Measurements from ENCODE around the gene MED29.

Gene MED29

GRCh38 chr19:39398297-39398864, 7.2 kb downstream of the MED29 start:
- DNase-seq (ENCODE audit: low read depth): peak; percentile 88

- DNase-seq (ENCODE audit: low read depth): no peak
Observed at GRCh38 chr19:39399668-39400050, 8.5 kb downstream of the MED29 start.

GRCh38 chr19:39400061-39400460, 8.9 kb downstream of the MED29 start:
- no peak for DNase-seq (ENCODE audit: low read depth)

GRCh38 chr19:39401070-39401548, 9.9 kb downstream of the MED29 start:
- DNase-seq (ENCODE audit: low read depth): no peak

- peak; percentile 79 for DNase-seq (ENCODE audit: low read depth)
Observed at GRCh38 chr19:39401549-39402345, 10.6 kb downstream of the MED29 start.

GRCh38 chr19:39402346-39403300, 11.4 kb downstream of the MED29 start:
- DNase-seq (ENCODE audit: low read depth): peak; percentile 91

GRCh38 chr19:39403331-39404312, 12.4 kb downstream of the MED29 start:
- DNase-seq (ENCODE audit: low read depth): peak; percentile 99

- peak; percentile 16 for DNase-seq (ENCODE audit: low read depth)
Observed at GRCh38 chr19:39405261-39405957, 14.2 kb downstream of the MED29 start.

GRCh38 chr19:39405958-39406655, 14.9 kb downstream of the MED29 start:
- peak; percentile 42 for DNase-seq (ENCODE audit: low read depth)

GRCh38 chr19:39406656-39407409, 15.7 kb downstream of the MED29 start, which contains the start of gene ZFP36:
Gene ZFP36 (plus strand): TSS chr19:39406847. CDS start chr19:39406905, 58 bp downstream.
- peak; percentile 79 for DNase-seq (ENCODE audit: low read depth)

GRCh38 chr19:39407410-39407659, 16.2 kb downstream of the MED29 start:
- DNase-seq (ENCODE audit: low read depth): no peak

- DNase-seq (ENCODE audit: low read depth): peak; percentile 35
Observed at GRCh38 chr19:39407660-39408391, 16.6 kb downstream of the MED29 start.

- DNase-seq (ENCODE audit: low read depth): peak; percentile 46
Observed at GRCh38 chr19:39408392-39409207, 17.4 kb downstream of the MED29 start.

- peak; percentile 74 for DNase-seq (ENCODE audit: low read depth)
Observed at GRCh38 chr19:39409208-39410016, 18.2 kb downstream of the MED29 start.

GRCh38 chr19:39410017-39410830, 19.0 kb downstream of the MED29 start:
- DNase-seq (ENCODE audit: low read depth): peak; percentile 79

GRCh38 chr19:39410831-39411080, 19.6 kb downstream of the MED29 start:
- peak; percentile 18 for DNase-seq (ENCODE audit: low read depth)

All from iris pigment epithelial cell (primary cell).